Astrocyte (in vitro differentiated cells and primary cell): ENCODE measurements around the gene NCK2.

Experiments
- EZH2 ChIP-seq: IDR thresholded peaks from 2 replicates; pipeline ENCODE4 v1.6.1; 2012; ENCODE audit warnings: mild to moderate bottlenecking, low read length, inconsistent platforms; ENCODE audit not compliant: insufficient read depth
- TF ChIP-seq, protein P1 (sequence below): IDR thresholded peaks from 2 replicates; pipeline ENCODE4 v1.5.1; 2011; ENCODE audit warnings: low read depth, mild to moderate bottlenecking, inconsistent platforms, low read length, moderate library complexity; ENCODE audit not compliant: insufficient read depth

DNA sequence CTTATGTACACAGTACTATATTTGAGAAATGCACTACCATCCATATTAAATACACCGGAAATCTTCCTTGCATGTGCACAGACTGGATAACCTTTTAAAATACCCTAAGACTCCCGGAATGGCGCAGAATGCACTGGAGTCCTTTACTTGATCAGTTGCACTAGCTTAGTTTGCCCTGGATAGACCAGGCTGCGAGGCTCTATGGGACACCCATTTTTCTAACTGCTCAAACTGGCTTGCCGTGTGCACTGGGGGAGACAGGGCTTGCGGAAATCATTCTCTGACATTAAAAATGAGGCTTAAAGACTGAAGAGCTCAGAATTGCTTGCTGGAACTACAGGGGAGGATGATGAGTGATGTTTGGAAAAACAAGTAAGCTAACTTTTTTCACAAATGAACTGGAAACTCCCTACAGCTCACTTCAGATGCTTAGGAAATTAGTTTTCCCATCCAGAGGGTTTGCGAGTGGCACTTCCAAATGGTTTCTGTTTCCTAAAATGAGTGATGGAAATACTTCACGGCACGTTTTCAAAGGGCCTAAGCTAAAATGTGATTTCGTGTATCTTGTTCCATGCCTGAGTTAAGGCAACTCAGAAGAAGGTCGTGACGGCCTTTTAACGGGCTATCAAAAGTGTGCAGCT lies 2.7 kb downstream of the NCK2 start:
- TF ChIP-seq, protein P1, sequence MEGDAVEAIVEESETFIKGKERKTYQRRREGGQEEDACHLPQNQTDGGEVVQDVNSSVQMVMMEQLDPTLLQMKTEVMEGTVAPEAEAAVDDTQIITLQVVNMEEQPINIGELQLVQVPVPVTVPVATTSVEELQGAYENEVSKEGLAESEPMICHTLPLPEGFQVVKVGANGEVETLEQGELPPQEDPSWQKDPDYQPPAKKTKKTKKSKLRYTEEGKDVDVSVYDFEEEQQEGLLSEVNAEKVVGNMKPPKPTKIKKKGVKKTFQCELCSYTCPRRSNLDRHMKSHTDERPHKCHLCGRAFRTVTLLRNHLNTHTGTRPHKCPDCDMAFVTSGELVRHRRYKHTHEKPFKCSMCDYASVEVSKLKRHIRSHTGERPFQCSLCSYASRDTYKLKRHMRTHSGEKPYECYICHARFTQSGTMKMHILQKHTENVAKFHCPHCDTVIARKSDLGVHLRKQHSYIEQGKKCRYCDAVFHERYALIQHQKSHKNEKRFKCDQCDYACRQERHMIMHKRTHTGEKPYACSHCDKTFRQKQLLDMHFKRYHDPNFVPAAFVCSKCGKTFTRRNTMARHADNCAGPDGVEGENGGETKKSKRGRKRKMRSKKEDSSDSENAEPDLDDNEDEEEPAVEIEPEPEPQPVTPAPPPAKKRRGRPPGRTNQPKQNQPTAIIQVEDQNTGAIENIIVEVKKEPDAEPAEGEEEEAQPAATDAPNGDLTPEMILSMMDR: no peak
- TF ChIP-seq EZH2: no peak
